ENCODE results near the gene LCN12.
A peak's percentile ranks its signal among the peaks of the same experiment; 100 is the strongest.

Gene LCN12

GRCh38 chr9:136945333-136946227 is 6.5 kb upstream of the LCN12 start:
- DNase-seq: no peak

GRCh38 chr9:136946228-136947027 is 5.6 kb upstream of the LCN12 start:
- no peak for DNase-seq

GRCh38 chr9:136947028-136947891 is 4.8 kb upstream of the LCN12 start:
- DNase-seq: peak in 3 of 4 experiments; percentile 34 to 64 (median 40)

GRCh38 chr9:136947955-136948510 is 4.0 kb upstream of the LCN12 start:
- peak; percentile 45 to 77 (median 51) for DNase-seq

GRCh38 chr9:136949239-136949816 is 2.7 kb upstream of the LCN12 start:
- DNase-seq: no peak

GRCh38 chr9:136949817-136950655 is 2.0 kb upstream of the LCN12 start:
- DNase-seq: peak; percentile 89 to 95 (median 92)

- no peak for DNase-seq
Measured at GRCh38 chr9:136950656-136951276, 1.3 kb upstream of the LCN12 start.

- DNase-seq: no peak
Measured at GRCh38 chr9:136952321-136952850, 313 bp downstream of the LCN12 start.

GRCh38 chr9:136952876-136953770 is 1.1 kb downstream of the LCN12 start:
- no peak for DNase-seq

- no peak for DNase-seq
Measured at GRCh38 chr9:136953771-136954269, 1.7 kb downstream of the LCN12 start.

- no peak for DNase-seq
Measured at GRCh38 chr9:136954270-136955083, 2.4 kb downstream of the LCN12 start.

GRCh38 chr9:136955202-136955942 is 3.3 kb downstream of the LCN12 start:
- no peak for DNase-seq

GRCh38 chr9:136955943-136956335 is 3.9 kb downstream of the LCN12 start:
- DNase-seq: no peak

GRCh38 chr9:136956604-136957003 is 4.5 kb downstream of the LCN12 start:
- no peak for DNase-seq

GRCh38 chr9:136957461-136957860 is 5.4 kb downstream of the LCN12 start:
- DNase-seq: no peak

GRCh38 chr9:136957901-136958300 is 5.8 kb downstream of the LCN12 start:
- no peak for DNase-seq

- DNase-seq: no peak
Measured at GRCh38 chr9:136958473-136958872, 6.4 kb downstream of the LCN12 start.

Data from suppressor macrophage (primary cell).